AG04449 (cell line): ENCODE results near the gene LRP8.
A peak's percentile ranks its signal among the peaks of the same experiment; 100 is the strongest.

ENCODE experiments used
- CTCF ChIA-PET: fragments of 350-600 bp; formaldehyde crosslinking; extraction: SDS; loops from one replicate; lab custom pipeline; 2021; ENCODE audit warnings: antibody characterized with exemption; lab: Yijun Ruan, JAX
- POLR2A ChIA-PET: fragments of 400-600, 350-600 bp; formaldehyde crosslinking; extraction: SDS; loops from one replicate; lab custom pipeline; 2020; ENCODE audit warnings: antibody characterized with exemption, inconsistent platforms; lab: Yijun Ruan, JAX
- DNase-seq: peaks from one replicate; pipeline ENCODE4 v3.0.0-alpha.2; 2010; ENCODE audit warnings: low read depth, low spot score
- H3K4me3 ChIP-seq: 2 replicates; pipeline ENCODE4 v1.5.1; 2011; ENCODE audit warnings: low read depth, mild to moderate bottlenecking, control low read depth, low read length
- TF ChIP-seq, protein P1 (sequence below): IDR thresholded peaks from one replicate; pipeline ENCODE4 v1.5.1; 2011; ENCODE audit warnings: mild to moderate bottlenecking, moderate library complexity, low read length, control low read depth, inconsistent platforms; ENCODE audit not compliant: insufficient read depth; ENCODE audit errors: missing control alignments

LRP8 gene

DNA sequence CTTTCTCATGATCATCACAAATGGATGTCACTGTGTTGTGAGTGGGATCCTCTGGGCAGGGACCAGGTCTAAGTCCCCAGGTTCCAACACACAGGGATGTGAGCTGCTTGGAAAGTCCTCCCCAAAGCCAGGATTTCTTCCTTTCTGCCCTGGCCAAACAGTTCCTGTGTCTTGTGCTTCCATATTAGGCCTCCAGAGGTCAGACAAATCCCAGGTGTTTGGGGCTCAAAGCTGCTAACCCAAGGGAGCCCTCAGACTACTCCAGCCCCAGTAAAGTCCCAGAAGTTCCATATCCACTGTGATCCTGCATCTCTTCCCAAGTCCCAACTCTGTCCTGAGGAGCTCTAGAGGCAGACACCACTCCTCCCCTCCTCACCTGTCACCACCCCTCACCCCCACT is 61.8 kb downstream of the LRP8 start:
- TF ChIP-seq, protein P1, sequence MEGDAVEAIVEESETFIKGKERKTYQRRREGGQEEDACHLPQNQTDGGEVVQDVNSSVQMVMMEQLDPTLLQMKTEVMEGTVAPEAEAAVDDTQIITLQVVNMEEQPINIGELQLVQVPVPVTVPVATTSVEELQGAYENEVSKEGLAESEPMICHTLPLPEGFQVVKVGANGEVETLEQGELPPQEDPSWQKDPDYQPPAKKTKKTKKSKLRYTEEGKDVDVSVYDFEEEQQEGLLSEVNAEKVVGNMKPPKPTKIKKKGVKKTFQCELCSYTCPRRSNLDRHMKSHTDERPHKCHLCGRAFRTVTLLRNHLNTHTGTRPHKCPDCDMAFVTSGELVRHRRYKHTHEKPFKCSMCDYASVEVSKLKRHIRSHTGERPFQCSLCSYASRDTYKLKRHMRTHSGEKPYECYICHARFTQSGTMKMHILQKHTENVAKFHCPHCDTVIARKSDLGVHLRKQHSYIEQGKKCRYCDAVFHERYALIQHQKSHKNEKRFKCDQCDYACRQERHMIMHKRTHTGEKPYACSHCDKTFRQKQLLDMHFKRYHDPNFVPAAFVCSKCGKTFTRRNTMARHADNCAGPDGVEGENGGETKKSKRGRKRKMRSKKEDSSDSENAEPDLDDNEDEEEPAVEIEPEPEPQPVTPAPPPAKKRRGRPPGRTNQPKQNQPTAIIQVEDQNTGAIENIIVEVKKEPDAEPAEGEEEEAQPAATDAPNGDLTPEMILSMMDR: peak; percentile 12
- ChIA-PET POLR2A (no interaction called here), CTCF (interaction anchor here (1.3 to 17.6 kb wide), 6 partner anchors 8 to 130 kb away, joined by 3 to 178 read pairs (median 4); no protein-coding TSS in a partner anchor)
- DNase-seq: no peak
- H3K4me3 ChIP-seq: no peak overlapping the region

DNA sequence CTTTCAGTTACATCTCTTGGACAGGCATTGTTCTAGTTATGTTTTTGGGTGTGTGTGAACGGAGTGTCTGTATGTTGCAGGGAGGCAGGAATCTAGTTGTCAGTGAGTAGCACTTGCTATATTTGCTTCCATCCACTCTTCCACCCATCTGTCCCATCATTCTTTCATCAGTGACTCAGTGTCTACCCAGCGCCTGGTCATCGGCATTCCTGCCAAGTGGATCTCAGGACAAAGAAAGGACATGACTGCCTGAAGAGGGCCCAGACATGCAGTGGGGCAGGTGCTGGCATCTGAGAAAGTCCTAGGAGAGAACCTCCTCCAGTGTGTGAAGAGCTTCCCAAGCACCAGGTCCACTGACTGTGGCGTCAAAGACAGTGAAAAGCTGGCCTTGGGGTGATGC is 62.3 kb downstream of the LRP8 start:
- DNase-seq: no peak
- no peak overlapping the region for H3K4me3 ChIP-seq
- TF ChIP-seq, protein P1: no peak
- ChIA-PET CTCF (interaction anchor here (1.3 to 17.6 kb wide), 6 partner anchors 8 to 130 kb away, joined by 3 to 178 read pairs (median 4); no protein-coding TSS in a partner anchor), POLR2A (no interaction called here)

DNA sequence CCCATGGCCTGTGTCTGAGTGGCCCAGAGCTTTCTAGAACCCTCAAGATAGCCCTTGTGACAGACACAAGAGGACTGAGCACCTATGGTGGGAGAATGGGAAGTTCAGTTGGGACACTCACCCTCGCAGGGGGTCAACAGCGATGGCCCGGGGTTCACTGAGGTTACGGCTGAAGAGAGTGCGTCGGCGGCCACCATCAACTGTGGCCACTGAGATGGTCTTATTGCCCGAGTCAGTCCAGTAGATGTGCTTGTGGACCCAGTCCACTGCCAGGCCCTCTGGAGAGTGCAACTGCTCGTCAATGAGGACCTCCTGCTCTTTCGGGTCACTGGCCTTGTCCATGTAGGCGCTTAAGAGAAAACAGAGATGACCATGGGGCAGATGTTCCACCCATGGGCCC is 63.8 kb downstream of the LRP8 start:
- H3K4me3 ChIP-seq: no peak overlapping the region
- POLR2A ChIA-PET: no interaction called here
- CTCF ChIA-PET: interaction anchor here (2.0 to 17.6 kb wide), 2 partner anchors 13 to 132 kb away, joined by 7 to 178 read pairs; no protein-coding TSS in a partner anchor

DNA sequence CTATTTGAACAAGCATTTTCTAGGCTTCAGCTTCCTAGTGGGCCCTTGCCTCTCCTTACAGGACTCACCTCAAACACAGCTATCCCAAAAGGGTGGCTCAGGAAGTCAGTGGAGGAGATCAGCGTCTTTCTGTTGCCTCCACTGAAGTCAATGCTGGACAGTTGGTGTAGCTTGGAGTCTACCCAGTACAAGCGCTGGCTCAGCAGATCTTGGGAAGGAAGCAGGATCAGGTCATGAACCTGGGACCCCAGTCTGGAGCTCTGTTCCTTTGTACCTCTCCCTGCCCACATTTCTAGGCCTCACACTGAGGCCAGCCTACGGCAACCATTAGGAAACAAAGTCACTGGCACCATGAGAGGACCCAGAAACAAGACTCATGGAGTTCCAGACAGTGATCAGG is 65.9 kb downstream of the LRP8 start:
- ChIA-PET POLR2A (no interaction called here), CTCF (interaction anchor here (1.3 to 17.6 kb wide), 3 partner anchors 11 to 133 kb away, joined by 3 to 178 read pairs (median 6); no protein-coding TSS in a partner anchor)
- H3K4me3 ChIP-seq: no peak overlapping the region
- DNase-seq: no peak
- TF ChIP-seq, protein P1: no peak

More for the DNA sequence above, 63.8 kb downstream of the LRP8 start:
- TF ChIP-seq, protein P1: no peak
- DNase-seq: no peak

DNA sequence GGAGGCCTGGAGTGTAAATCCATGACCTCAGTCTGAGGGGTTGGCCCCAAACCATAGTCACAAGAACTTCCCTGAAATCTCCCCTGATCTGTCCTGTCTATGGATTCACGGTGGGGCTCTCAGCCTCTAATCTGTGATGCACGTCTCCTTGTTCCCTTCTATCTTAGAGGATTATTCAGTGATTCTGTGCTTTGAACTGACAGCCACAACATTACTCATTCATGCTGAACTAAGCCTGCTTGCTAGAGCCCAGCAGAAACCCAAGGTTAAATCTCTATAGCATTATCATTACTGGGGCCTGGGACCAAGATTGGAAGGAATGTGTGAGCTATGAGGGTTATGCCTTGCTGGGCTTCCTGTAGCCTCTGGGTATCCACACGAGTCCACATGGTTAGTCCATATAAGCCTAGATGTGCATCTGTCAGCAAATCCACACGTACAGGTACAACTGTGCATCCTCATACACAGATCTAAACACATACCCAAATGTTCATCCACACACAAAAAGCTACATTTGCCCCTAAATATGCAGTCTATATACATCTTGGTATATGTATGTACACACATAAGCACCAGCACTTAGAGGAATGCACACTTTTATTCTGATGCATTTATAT is 67.1 kb downstream of the LRP8 start:
- TF ChIP-seq, protein P1: no peak
- no peak overlapping the region for H3K4me3 ChIP-seq
- ChIA-PET CTCF (interaction anchor here (1.3 to 17.6 kb wide), 3 partner anchors 9 to 135 kb away, joined by 3 to 178 read pairs (median 6); no protein-coding TSS in a partner anchor), POLR2A (no interaction called here)
- no peak for DNase-seq

DNA sequence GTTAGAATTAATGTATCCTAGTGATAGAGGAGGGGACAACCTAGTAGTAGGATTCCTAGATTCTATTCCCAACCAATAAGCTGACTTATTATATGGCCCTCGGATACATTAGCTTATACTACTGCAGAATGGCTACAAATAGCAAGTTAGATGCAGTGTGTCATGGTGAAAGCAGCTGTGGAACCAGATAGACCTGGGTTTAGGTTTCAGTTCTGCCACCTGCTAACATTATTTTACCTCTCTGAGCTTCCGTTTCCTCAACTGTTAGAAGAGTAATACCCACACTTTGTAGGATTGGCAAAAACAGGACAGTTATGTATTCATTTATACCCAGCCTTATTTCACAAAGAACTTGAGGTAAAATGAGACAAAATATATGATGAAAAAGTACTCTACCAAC is 67.9 kb downstream of the LRP8 start:
- POLR2A ChIA-PET: no interaction called here

More for the DNA sequence above, 67.9 kb downstream of the LRP8 start:
- no peak for DNase-seq
- H3K4me3 ChIP-seq: no peak overlapping the region
- CTCF ChIA-PET: interaction anchor here (0.6 to 17.6 kb wide), 2 partner anchors 17 to 134 kb away, joined by 3 to 178 read pairs; no protein-coding TSS in a partner anchor
- TF ChIP-seq, protein P1: no peak
